Endothelial cell of umbilical vein (primary cell): Measurements from ENCODE around the gene PTOV1.

Experiments used
- CTCF ChIP-seq, 2 donors: IDR thresholded peaks; 1 replicate in 1 of 2; 2 replicates in 1 of 2; pipeline ENCODE4 v1.5.1; 2011; ENCODE audit warnings: low read length in 2 of 2, mild to moderate bottlenecking in 2 of 2, moderate library complexity in 2 of 2, control low read depth in 1 of 2, inconsistent platforms in 1 of 2, low read depth in 1 of 2; ENCODE audit not compliant: insufficient read depth in 1 of 2; ENCODE audit errors: extremely low read depth in 1 of 2
- MAX ChIP-seq: IDR thresholded peaks from 2 replicates; pipeline ENCODE4 v1.6.1; 2011; ENCODE audit not compliant: insufficient read depth, insufficient read length

GRCh38 chr19:49858088-49858985 lies 7.4 kb downstream of the PTOV1 start:
- TF ChIP-seq CTCF (IDR thresholded peaks at IDR 0.05; ENCODE audit: extremely low read depth in 1 of 2, insufficient read depth in 1 of 2, low read depth in 1 of 2, low read length in 2 of 2), result no peak
- TF ChIP-seq MAX, result no peak
